ENCODE data around the gene SPRED1.

SPRED1 gene

DNA sequence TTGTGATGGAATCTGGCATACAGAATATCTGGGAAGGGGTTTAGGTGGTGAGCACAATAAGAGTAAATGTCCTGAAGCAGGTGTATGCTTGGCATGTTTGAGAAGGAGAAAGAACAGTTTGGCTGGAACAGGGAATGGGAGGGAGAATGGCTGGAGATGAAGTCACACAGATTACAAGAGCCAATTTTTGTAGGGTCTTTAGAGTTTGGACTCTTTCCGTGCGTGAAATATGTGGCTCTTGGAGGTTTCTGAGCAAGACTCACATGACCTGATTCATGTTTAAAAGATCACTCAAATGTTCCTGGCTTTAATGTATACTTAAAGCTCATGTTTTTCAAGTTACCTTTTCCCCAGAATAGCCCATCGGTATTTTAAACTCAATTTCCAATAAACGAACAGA is 32.8 kb downstream of the SPRED1 start:
- no peak for DNase-seq

- no peak for DNase-seq
These were observed 41.5 kb downstream of the SPRED1 start for GRCh38 chr15:38294126-38294525.

DNA sequence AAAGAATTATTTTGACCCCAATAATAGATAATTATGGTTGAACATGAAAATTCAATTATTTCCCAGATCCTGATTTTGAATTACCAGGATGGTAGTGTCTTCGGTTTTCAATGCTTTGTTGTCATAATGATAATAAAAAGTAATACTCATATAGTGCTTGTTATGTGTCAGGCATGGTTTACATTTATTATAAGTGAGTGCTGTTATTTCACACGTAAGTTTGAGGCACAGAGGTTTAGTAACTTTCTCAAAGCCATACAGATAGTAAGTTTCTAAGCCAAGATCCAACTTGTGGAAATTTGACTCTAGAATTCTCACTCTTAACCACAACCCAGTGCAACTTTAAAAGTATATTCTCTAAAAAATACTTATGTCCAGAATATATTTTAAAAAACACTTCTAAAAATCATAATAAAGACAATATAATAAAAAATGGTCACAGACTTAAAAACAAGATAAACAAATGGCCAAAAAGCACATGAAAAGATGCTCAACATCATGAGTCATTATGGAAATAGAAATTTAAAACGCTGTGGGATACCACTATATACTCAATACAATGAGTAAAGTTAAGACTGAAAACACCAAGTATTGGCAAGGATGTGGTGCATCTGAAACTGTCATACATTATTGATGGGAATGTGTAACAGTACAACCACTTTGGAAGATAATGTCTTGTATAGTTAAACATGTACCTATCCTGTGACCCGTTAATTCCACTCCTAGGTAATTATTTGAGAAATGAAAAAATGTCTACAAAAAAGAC is 45.2 kb downstream of the SPRED1 start:
- no peak for DNase-seq

DNA sequence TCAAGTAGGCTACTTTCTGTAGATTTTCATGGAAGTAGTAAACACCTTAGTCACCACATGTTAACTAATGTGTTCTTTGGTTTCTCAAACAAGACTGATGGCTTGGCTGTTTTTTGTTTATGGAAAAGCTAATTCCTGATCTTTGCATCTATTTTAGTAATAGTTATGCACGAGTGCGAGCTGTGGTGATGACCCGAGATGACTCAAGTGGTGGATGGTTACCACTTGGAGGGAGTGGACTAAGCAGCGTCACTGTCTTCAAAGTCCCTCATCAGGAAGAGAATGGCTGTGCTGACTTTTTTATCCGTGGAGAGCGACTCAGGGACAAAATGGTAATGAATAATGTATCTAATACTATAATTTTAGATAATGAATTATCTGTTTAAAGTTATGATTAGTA is 46.6 kb downstream of the SPRED1 start:
- no peak for DNase-seq

DNA sequence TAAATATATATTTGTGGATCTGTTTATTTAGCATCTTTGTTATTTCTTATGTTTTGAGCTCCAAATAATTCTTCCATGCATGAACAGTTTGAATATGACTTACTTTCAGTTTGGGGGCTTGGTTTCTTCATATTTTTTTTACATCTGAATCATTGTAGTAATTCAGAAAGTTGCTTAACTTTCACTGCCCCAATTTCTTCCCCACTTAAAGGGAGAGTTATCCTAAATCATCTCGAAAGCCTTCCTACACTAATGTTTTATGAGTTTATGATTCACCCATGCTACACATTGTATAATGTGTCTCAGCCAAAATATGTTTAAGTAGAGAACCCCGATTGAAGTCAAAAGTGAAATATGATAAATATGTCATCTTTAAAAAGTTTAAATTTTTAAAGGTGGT is 47.8 kb downstream of the SPRED1 start:
- DNase-seq, result no peak

- no peak for DNase-seq
These were observed 51.8 kb downstream of the SPRED1 start for GRCh38 chr15:38304481-38304880.

DNA sequence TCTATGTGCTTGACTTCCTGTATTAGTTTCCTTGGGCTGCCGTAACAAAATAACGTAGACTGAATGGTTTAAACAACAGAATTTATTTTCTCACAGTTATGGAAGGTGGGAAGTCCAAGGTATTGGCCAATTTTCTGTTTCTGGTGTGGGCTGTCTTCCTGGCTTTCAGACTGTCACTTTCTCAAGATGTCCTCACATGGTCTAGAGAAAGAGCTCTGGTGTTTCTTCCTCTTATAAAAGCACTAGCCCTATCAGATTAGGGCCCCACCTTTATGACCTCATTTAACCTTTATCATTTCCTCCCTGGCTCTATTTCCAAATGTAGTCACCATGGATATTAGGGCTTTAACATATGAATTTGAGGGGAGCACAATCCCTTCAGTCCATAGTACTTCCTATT is 54.6 kb downstream of the SPRED1 start:
- no peak for DNase-seq

- DNase-seq, result no peak
These were observed 55.4 kb downstream of the SPRED1 start for GRCh38 chr15:38307861-38308641.

GRCh38 chr15:38308797-38309196 is 56.2 kb downstream of the SPRED1 start:
- DNase-seq, result no peak

DNA sequence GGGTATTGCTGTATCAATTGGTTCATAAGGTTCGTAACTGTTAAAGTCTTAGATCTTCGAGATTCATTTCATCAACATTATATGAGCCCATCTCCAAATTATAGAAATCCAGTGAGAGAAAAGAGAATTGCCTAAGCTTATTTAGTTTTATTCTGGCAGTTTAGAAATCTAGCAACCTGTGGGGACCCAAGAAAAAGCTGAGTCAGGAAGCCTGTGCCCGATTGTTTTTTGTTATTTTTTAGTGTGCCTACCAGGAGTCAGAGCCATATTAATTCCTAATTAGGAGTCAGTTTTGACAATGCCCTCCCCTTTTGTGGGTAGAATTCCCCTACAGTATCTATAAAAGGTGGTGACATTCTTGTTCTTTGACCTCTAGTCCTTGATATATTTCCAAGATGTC is 59.6 kb downstream of the SPRED1 start:
- DNase-seq, result no peak

DNA sequence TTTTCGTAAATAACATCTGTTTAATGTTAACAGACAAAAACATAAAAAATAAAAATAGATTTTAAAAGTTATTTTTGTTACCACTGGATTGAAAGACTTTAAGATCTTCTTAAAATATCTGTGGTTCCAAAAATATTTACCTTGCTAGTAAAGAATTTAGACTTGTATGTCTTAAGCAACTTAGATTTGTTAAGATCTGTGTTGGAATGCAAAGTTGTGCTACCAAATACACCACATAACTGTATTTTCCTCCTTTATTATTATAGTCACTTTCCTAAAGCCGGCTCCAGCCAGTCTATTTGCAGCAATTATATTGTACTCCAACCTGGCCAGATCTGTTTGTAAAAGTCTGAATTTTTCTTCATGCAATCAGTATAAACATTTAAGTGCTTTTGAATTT is 63.7 kb downstream of the SPRED1 start:
- DNase-seq, result no peak

- DNase-seq, result no peak
These were observed 67.5 kb downstream of the SPRED1 start for GRCh38 chr15:38320181-38320580.

- DNase-seq, result no peak
These were observed 68.2 kb downstream of the SPRED1 start for GRCh38 chr15:38320866-38321265.

GRCh38 chr15:38323895-38324294 is 71.3 kb downstream of the SPRED1 start:
- DNase-seq, result no peak

- no peak for DNase-seq
These were observed 72.5 kb downstream of the SPRED1 start for GRCh38 chr15:38324939-38325647.

DNA sequence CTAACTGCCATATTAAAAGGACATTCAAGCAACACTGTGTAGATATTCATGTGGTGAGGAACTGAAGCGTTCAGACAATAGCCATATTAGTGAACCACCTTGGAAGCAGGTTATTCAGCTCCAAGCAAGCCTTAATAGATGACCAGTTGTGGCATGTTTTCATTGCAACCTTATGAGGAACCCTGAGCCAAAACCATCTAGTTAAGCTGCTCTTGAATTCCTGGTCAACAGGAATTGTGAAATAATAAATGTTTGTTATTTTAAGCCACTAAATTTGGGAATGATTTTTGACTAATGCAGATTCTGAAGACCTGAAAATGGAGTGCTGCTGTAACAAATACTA is 73.0 kb downstream of the SPRED1 start:
- no peak for DNase-seq

- no peak for DNase-seq
These were observed 80.1 kb downstream of the SPRED1 start for GRCh38 chr15:38332711-38333110.

GRCh38 chr15:38335116-38335515 is 82.5 kb downstream of the SPRED1 start:
- no peak for DNase-seq

DNA sequence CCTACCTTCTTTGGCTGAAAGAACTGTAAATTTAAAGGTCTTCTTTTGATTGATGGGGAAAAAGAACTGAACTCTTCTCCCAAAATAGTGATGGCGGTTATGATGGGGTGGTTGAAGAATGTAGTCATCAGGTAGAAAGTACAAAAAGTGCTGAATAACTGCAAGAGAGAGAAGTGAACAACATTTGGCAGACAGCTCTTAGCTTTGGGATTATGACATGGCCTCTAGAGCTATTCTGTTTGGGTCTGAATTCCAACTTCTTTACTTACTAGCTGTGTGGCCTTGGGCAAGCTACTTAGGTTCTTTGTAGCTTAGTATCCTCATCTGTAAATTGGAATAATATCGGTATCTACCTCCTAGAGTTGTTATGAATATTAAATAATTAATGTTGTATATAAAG is 91.7 kb downstream of the SPRED1 start:
- DNase-seq, result no peak

DNA sequence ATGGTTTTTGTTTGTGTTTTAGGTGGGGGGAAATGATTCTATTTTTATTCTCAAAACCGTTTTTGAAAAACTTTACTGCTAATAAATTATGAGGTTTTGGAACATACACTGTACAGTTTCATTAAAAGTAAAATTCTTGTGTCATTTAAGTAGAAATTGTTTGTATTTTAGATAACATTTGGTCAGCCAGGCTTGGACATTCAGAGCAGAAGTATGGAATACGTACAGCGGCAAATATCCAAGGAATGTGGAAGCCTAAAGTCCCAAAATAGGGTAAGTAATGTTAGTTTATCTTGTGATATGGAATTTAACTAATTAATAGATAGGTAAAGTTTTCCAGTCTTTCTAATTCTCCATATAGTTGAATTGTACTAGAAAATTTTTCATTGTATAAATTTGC is 96.6 kb downstream of the SPRED1 start:
- no peak for DNase-seq

GRCh38 chr15:38351466-38351865 is 98.8 kb downstream of the SPRED1 start:
- no peak for DNase-seq

- peak in 3 of 4 experiments; percentile 1 to 10 (median 9) for DNase-seq
These were observed 101.8 kb downstream of the SPRED1 start for GRCh38 chr15:38354315-38354929.

- no peak for DNase-seq
These were observed 109.7 kb downstream of the SPRED1 start for GRCh38 chr15:38362355-38362754.

DNA sequence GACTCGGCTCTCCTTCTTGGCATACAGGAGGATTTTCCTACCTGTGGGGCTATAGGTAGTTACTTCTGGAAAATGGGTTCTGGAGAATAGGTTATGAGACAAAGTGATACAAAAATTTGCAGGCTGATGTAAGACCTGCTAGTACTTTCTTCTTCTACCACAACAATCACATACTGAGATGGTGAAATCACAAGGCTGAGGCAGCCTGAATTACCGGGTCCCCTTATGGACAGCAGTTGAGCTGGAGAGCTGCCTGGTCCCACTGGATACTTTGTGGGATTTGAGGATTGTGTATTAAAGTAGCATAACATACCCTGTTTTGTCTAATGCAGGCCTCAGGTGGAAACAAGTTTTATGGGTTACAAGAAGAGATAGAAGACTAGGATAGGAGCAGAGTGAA is 114.8 kb downstream of the SPRED1 start:
- no peak for DNase-seq
